Activated CD4-positive, alpha-beta T cell treated with anti-CD3 and anti-CD28 coated beads, Interleukin-2, amount 50 U/mL, for 1 hour (primary cell): ENCODE results near the gene PDZD2.
"Not testable (repeated sequence)": the region's sequence is repeated elsewhere in the genome, so short reads cannot be mapped to it uniquely, and the experiment has no call there.

Source experiments
- DNase-seq: peaks from one replicate; pipeline ENCODE4 v3.0.0-alpha.2; 2020

PDZD2 gene

GRCh38 chr5:32057187-32058096 is 418.5 kb downstream of the PDZD2 start:
- no peak for DNase-seq

GRCh38 chr5:32058101-32058500 is 419.2 kb downstream of the PDZD2 start:
- no peak for DNase-seq

GRCh38 chr5:32058997-32059396 is 420.1 kb downstream of the PDZD2 start:
- no peak for DNase-seq

- no peak for DNase-seq
Measured at GRCh38 chr5:32059761-32060530, 421.0 kb downstream of the PDZD2 start.

- no peak for DNase-seq
Measured at GRCh38 chr5:32061236-32061635, 422.3 kb downstream of the PDZD2 start.

- DNase-seq, result no peak
Measured at GRCh38 chr5:32066448-32066847, 427.5 kb downstream of the PDZD2 start.

GRCh38 chr5:32067774-32068470 is 429.0 kb downstream of the PDZD2 start:
- no peak for DNase-seq

- no peak for DNase-seq
Measured at GRCh38 chr5:32068561-32068960, 429.6 kb downstream of the PDZD2 start.

- no peak for DNase-seq
Measured at GRCh38 chr5:32069396-32069795, 430.5 kb downstream of the PDZD2 start.

- DNase-seq, result no peak
Measured at GRCh38 chr5:32071351-32071944, 432.5 kb downstream of the PDZD2 start.

GRCh38 chr5:32072054-32072453 is 433.1 kb downstream of the PDZD2 start:
- no peak for DNase-seq

GRCh38 chr5:32074401-32074800 is 435.5 kb downstream of the PDZD2 start:
- DNase-seq, result no peak

GRCh38 chr5:32076699-32077695 is 438.1 kb downstream of the PDZD2 start:
- DNase-seq, result peak; percentile 28

- not testable (repeated sequence) for DNase-seq
Measured at GRCh38 chr5:32078855-32079254, 439.9 kb downstream of the PDZD2 start.

- DNase-seq, result not testable (repeated sequence)
Measured at GRCh38 chr5:32080565-32080964, 441.6 kb downstream of the PDZD2 start.

GRCh38 chr5:32082701-32083100 is 443.8 kb downstream of the PDZD2 start:
- no peak for DNase-seq

- DNase-seq, result no peak
Measured at GRCh38 chr5:32083981-32084430, 445.1 kb downstream of the PDZD2 start.

GRCh38 chr5:32087086-32088082 is 448.5 kb downstream of the PDZD2 start:
- no peak for DNase-seq

- DNase-seq, result no peak
Measured at GRCh38 chr5:32088214-32088613, 449.3 kb downstream of the PDZD2 start.
